PC-9 (cell line): Measurements from ENCODE around the gene OR7G2. TPM values are rescaled to one million over a fixed set of nuclear protein-coding genes. Genes with fewer than 3 reads are reported as not detected.

Source experiments
- BruUV-seq: library from RNA; stranded (reverse); fragments of 400-500 nt; replicated peaks from 2 replicates; lab custom pipeline; 2021; lab: Mats Ljungman, UMichigan
- CTCF ChIA-PET: fragments of 300-600 bp; sonication (Branson Sonifier 250); formaldehyde crosslinking; loops from one replicate; lab custom pipeline; 2022; ENCODE audit warnings: antibody characterized with exemption; lab: Charles Lee
- POLR2A ChIA-PET: fragments of 300-600 bp; sonication (Branson Sonifier 250); formaldehyde crosslinking; loops from one replicate; lab custom pipeline; 2022; ENCODE audit warnings: antibody characterized with exemption; ENCODE audit not compliant: unreplicated experiment; lab: Charles Lee
- DNase-seq, 2 experiments: peaks; one replicate each; pipeline versions ENCODE4 v3.0.0 to v3.0.0-alpha.2; 2015 to 2022; ENCODE audit warnings: mixed read lengths in 1 of 2
- H2AFZ ChIP-seq: fragments of 200-600 bp; sonication (generic); 2 replicates; pipeline ENCODE4 v1.8.1; 2017; ENCODE audit warnings: antibody characterized with exemption
- H3F3A ChIP-seq: fragments of 200-600 bp; sonication (generic); 2 replicates; pipeline ENCODE4 v1.8.1; 2017; ENCODE audit warnings: antibody characterized with exemption, mild to moderate bottlenecking, low read depth; ENCODE audit not compliant: insufficient read depth
- H3K27ac ChIP-seq: fragments of 200-600 bp; sonication (generic); 2 replicates; pipeline ENCODE4 v1.6.1; 2016; ENCODE audit warnings: mixed run types
- H3K27me3 ChIP-seq: fragments of 200-600 bp; sonication (generic); 2 replicates; pipeline ENCODE4 v1.6.1; 2016; ENCODE audit warnings: low read depth, mixed run types; ENCODE audit not compliant: insufficient read depth
- H3K36me3 ChIP-seq: fragments of 200-600 bp; sonication (generic); 2 replicates; pipeline ENCODE4 v1.6.1; 2016; ENCODE audit warnings: low read depth, mixed run types
- H3K4me1 ChIP-seq: fragments of 200-600 bp; sonication (generic); replicated peaks from 2 replicates; pipeline ENCODE4 v1.6.1; 2016; ENCODE audit warnings: mixed run types; ENCODE audit not compliant: insufficient read depth
- H3K4me2 ChIP-seq: fragments of 200-600 bp; sonication (generic); 2 replicates; pipeline ENCODE4 v1.6.1; 2017; ENCODE audit warnings: mixed run types
- H3K4me3 ChIP-seq: fragments of 200-600 bp; sonication (generic); 2 replicates; pipeline ENCODE4 v1.6.1; 2016; ENCODE audit warnings: mixed run types
- H3K79me2 ChIP-seq: fragments of 200-600 bp; sonication (generic); 2 replicates; pipeline ENCODE4 v1.6.1; 2017; ENCODE audit warnings: low read depth, mixed run types
- H3K9me2 ChIP-seq: fragments of 200-600 bp; sonication (generic); 2 replicates; pipeline ENCODE4 v1.8.1; 2017; ENCODE audit warnings: mild to moderate bottlenecking; ENCODE audit not compliant: insufficient read depth
- H3K9me3 ChIP-seq: fragments of 200-600 bp; sonication (generic); 2 replicates; pipeline ENCODE4 v1.8.1; 2016; ENCODE audit warnings: low read depth; ENCODE audit not compliant: insufficient read depth
- H4K20me1 ChIP-seq: fragments of 200-600 bp; sonication (generic); 2 replicates; pipeline ENCODE4 v1.8.1; 2017; ENCODE audit not compliant: insufficient read depth
- CTCF ChIP-seq: fragments of 200-600 bp; sonication (generic); conservative IDR thresholded peaks from 2 replicates; pipeline ENCODE4 v1.6.1; 2017; ENCODE audit warnings: mixed run types, antibody characterized with exemption, mild to moderate bottlenecking, moderate library complexity
- EZH2 ChIP-seq: fragments of 200-600 bp; sonication (generic); IDR thresholded peaks from 2 replicates; pipeline ENCODE4 v1.8.0; 2017; ENCODE audit warnings: antibody characterized with exemption, low read depth
- intact Hi-C: fragments of 100-400 bp; cut with micrococcal nuclease; formaldehyde crosslinking; loops from one replicate; pipeline ENCODE4 v1.10.0; 2022; ENCODE audit not compliant: unreplicated experiment
- total RNA-seq: library from RNA; stranded (reverse); gene quantifications from 2 replicates; pipeline ENCODE4 v1.2.3, GENCODE V29; 2021

The OR7G2 gene
- total RNA-seq, 1 experiment from 2014 or later = not detected

GRCh38 chr19:9086761-9087160 lies 20.5 kb downstream of the OR7G2 start, which contains the start of gene OR1M1:
Gene OR1M1, plus strand, starts transcription at chr19:9087061. Its CDS starts 6,184 bp downstream, at chr19:9093245.
- H3K9me3 ChIP-seq = no peaks in the 10 kb centered on the region
- CTCF ChIA-PET = no interaction called here
- H3K9me2 ChIP-seq = no peaks in the 10 kb centered on the region
- DNase-seq = no peak
- H4K20me1 ChIP-seq = no peaks in the 10 kb centered on the region
- no peak within 1 kb of the TSS for H2AFZ ChIP-seq
- no peaks in the 10 kb centered on the region for H3F3A ChIP-seq
- no peaks in the 10 kb centered on the region for H3K36me3 ChIP-seq
- no peak within 1 kb of the TSS for H3K4me2 ChIP-seq
- BruUV-seq = no TSS peak
- no peak within 1 kb of the TSS for H3K4me3 ChIP-seq
- POLR2A ChIA-PET = interaction anchor here (0.6 kb wide), 1 partner anchor 258 kb away, joined by 13 read pairs; no protein-coding TSS in a partner anchor
- no peaks in the 10 kb centered on the region for H3K4me1 ChIP-seq
- no peak within 1 kb of the TSS for H3K27ac ChIP-seq
- peaks cover 48% of the 10 kb centered on the region for H3K27me3 ChIP-seq
- intact Hi-C loops = no loop called here
- TF ChIP-seq CTCF (no peak), EZH2 (no peak)
- H3K79me2 ChIP-seq = no peaks in the 10 kb centered on the region

DNA sequence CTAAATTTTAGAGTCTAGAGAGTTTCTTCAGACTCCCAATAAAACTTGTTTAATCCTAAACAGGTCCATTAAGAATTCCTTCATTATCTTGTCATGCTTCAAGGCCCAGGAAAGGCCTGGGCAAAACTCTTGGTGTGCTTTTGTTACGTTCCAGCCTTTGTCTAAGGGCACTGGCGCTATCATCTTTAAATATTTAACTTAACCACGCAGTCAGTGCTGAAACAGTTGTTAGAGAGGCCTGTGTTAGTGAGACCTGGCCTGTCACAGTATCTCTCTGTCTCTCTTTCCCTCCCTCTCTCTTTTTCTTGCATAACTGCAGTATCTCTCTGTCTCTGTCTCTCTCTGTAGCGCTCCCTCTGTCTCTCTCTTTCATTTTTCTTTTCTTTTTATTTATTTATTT lies 28.6 kb downstream of the OR7G2 start:
- Histone ChIP-seq H3F3A (peaks cover 26% of the 10 kb centered on the region), H3K4me1 (peaks cover 22% of the 10 kb centered on the region), H3K79me2 (no peaks in the 10 kb centered on the region), H3K9me3 (no peaks in the 10 kb centered on the region), H4K20me1 (no peaks in the 10 kb centered on the region), H3K4me3 (no peak overlapping the region), H3K27ac (no peak overlapping the region), H3K9me2 (no peaks in the 10 kb centered on the region), H3K27me3 (no peaks in the 10 kb centered on the region), H3K4me2 (no peak overlapping the region), H2AFZ (no peak overlapping the region), H3K36me3 (no peaks in the 10 kb centered on the region)
- no peak for DNase-seq
- TF ChIP-seq EZH2 (no peak), CTCF (no peak)
- ChIA-PET POLR2A (no interaction called here), CTCF (no interaction called here)
- intact Hi-C loops = loop anchor here (1.0 to 5.0 kb wide), 2 partner anchors 23 to 246 kb away; partner anchors contain the start of genes MBD3L1 and ZNF558
- no TSS peak for BruUV-seq

GRCh38 chr19:9076901-9077300 lies 30.4 kb downstream of the OR7G2 start:
- no TSS peak for BruUV-seq
- Histone ChIP-seq H3K4me1 (peaks cover 22% of the 10 kb centered on the region), H3F3A (peaks cover 30% of the 10 kb centered on the region), H3K9me3 (no peaks in the 10 kb centered on the region), H3K27ac (no peak overlapping the region), H3K4me2 (no peak overlapping the region), H2AFZ (no peak overlapping the region), H3K27me3 (no peaks in the 10 kb centered on the region), H3K9me2 (no peaks in the 10 kb centered on the region), H3K36me3 (no peaks in the 10 kb centered on the region), H4K20me1 (no peaks in the 10 kb centered on the region), H3K4me3 (no peak overlapping the region), H3K79me2 (no peaks in the 10 kb centered on the region)
- intact Hi-C loops = loop anchor here (5.0 kb wide), 1 partner anchor 245 kb away; the partner anchor contains the start of genes MBD3L1 and ZNF558
- no peak for DNase-seq
- no peak for TF ChIP-seq CTCF
- TF ChIP-seq EZH2 = no peak
- ChIA-PET CTCF (no interaction called here), POLR2A (no interaction called here)
